ENCODE results near the gene SLC7A6. TPM values are rescaled to one million over a fixed set of nuclear protein-coding genes. Genes with fewer than 3 reads are reported as not detected.

The SLC7A6 gene
- total RNA-seq, 1 experiment from 2014 or later: 83.2 TPM

GRCh38 chr16:68232335-68232734, 32.0 kb upstream of the SLC7A6 start:
- Histone ChIP-seq H3K36me3 (ENCODE audit: insufficient read depth, low read length) (no peaks in the 10 kb centered on the region), H3K9me2 (replicated peaks; ENCODE audit: insufficient read depth, low read length) (no peaks in the 10 kb centered on the region), H3K27me3 (ENCODE audit: low read length) (no peaks in the 10 kb centered on the region), H3K4me1 (ENCODE audit: low read length) (peaks cover 33% of the 10 kb centered on the region), H3K27ac (ENCODE audit: low read length) (no peak overlapping the region), H3K9me3 (ENCODE audit: low read length) (no peaks in the 10 kb centered on the region), H3K9ac (ENCODE audit: low read length) (no peak overlapping the region), H3K4me2 (ENCODE audit: low read depth, low read length, poor library complexity, severe bottlenecking) (no peak overlapping the region), H2AFZ (ENCODE audit: low read length) (no peak overlapping the region), H3K4me3 (ENCODE audit: low read length) (no peak overlapping the region), H3K79me2 (ENCODE audit: low read length) (no peaks in the 10 kb centered on the region; the same call in 1 of the 2 replicates), H4K20me1 (ENCODE audit: insufficient read depth, low read depth, low read length) (no peaks in the 10 kb centered on the region)
- no peak for DNase-seq

- no peak overlapping the region for H3K9ac ChIP-seq (ENCODE audit: low read length)
- H4K20me1 ChIP-seq (ENCODE audit: insufficient read depth, low read depth, low read length): no peaks in the 10 kb centered on the region
- no peak overlapping the region for H3K4me3 ChIP-seq (ENCODE audit: low read length)
- no peaks in the 10 kb centered on the region; the same call in 1 of the 2 replicates for H3K79me2 ChIP-seq (ENCODE audit: low read length)
- no peak overlapping the region for H2AFZ ChIP-seq (ENCODE audit: low read length)
- H3K4me2 ChIP-seq (ENCODE audit: low read depth, low read length, poor library complexity, severe bottlenecking): no peak overlapping the region
- H3K27ac ChIP-seq (ENCODE audit: low read length): no peak overlapping the region
- no peaks in the 10 kb centered on the region for H3K9me2 ChIP-seq (replicated peaks; ENCODE audit: insufficient read depth, low read length)
- peaks cover 28% of the 10 kb centered on the region for H3K4me1 ChIP-seq (ENCODE audit: low read length)
- H3K9me3 ChIP-seq (ENCODE audit: low read length): no peaks in the 10 kb centered on the region
- no peaks in the 10 kb centered on the region for H3K36me3 ChIP-seq (ENCODE audit: insufficient read depth, low read length)
- no peaks in the 10 kb centered on the region for H3K27me3 ChIP-seq (ENCODE audit: low read length)
- no peak for DNase-seq
These were observed 31.1 kb upstream of the SLC7A6 start for GRCh38 chr16:68233085-68233834.

- Histone ChIP-seq H3K9me3 (ENCODE audit: low read length) (no peaks in the 10 kb centered on the region), H3K9me2 (replicated peaks; ENCODE audit: insufficient read depth, low read length) (no peaks in the 10 kb centered on the region), H3K27me3 (ENCODE audit: low read length) (no peaks in the 10 kb centered on the region), H3K4me2 (ENCODE audit: low read depth, low read length, poor library complexity, severe bottlenecking) (no peak overlapping the region), H3K79me2 (ENCODE audit: low read length) (no peaks in the 10 kb centered on the region), H2AFZ (ENCODE audit: low read length) (no peak overlapping the region), H3K4me3 (ENCODE audit: low read length) (no peak overlapping the region), H3K36me3 (ENCODE audit: insufficient read depth, low read length) (no peaks in the 10 kb centered on the region), H3K27ac (ENCODE audit: low read length) (no peak overlapping the region), H4K20me1 (ENCODE audit: insufficient read depth, low read depth, low read length) (no peaks in the 10 kb centered on the region), H3K9ac (ENCODE audit: low read length) (no peak overlapping the region), H3K4me1 (ENCODE audit: low read length) (peaks cover 22% of the 10 kb centered on the region)
- DNase-seq: no peak
These were observed 30.5 kb upstream of the SLC7A6 start for GRCh38 chr16:68233835-68234187.

GRCh38 chr16:68234188-68235107, 29.9 kb upstream of the SLC7A6 start:
- H3K4me2 ChIP-seq (ENCODE audit: low read depth, low read length, poor library complexity, severe bottlenecking): no peak overlapping the region
- H3K9me2 ChIP-seq (replicated peaks; ENCODE audit: insufficient read depth, low read length): no peaks in the 10 kb centered on the region
- DNase-seq: no peak
- no peaks in the 10 kb centered on the region for H3K27me3 ChIP-seq (ENCODE audit: low read length)
- H3K4me3 ChIP-seq (ENCODE audit: low read length): no peak overlapping the region
- H3K9me3 ChIP-seq (ENCODE audit: low read length): no peaks in the 10 kb centered on the region
- peaks cover 17% of the 10 kb centered on the region for H3K4me1 ChIP-seq (ENCODE audit: low read length)
- H3K79me2 ChIP-seq (ENCODE audit: low read length): no peaks in the 10 kb centered on the region
- H4K20me1 ChIP-seq (ENCODE audit: insufficient read depth, low read depth, low read length): no peaks in the 10 kb centered on the region
- H2AFZ ChIP-seq (ENCODE audit: low read length): no peak overlapping the region
- 0 out of 2 replicates have a peak overlapping the region, but pooled peaks have one; percentile 23 for H3K27ac ChIP-seq (ENCODE audit: low read length)
- no peaks in the 10 kb centered on the region for H3K36me3 ChIP-seq (ENCODE audit: insufficient read depth, low read length)
- no peak overlapping the region for H3K9ac ChIP-seq (ENCODE audit: low read length)

GRCh38 chr16:68235108-68235886, 29.0 kb upstream of the SLC7A6 start:
- Histone ChIP-seq H3K9ac (ENCODE audit: low read length) (no peak overlapping the region), H3K27me3 (ENCODE audit: low read length) (no peaks in the 10 kb centered on the region), H3K79me2 (ENCODE audit: low read length) (no peaks in the 10 kb centered on the region), H3K4me1 (ENCODE audit: low read length) (peaks cover 17% of the 10 kb centered on the region), H3K27ac (ENCODE audit: low read length) (no peak overlapping the region), H2AFZ (ENCODE audit: low read length) (no peak overlapping the region), H3K9me2 (replicated peaks; ENCODE audit: insufficient read depth, low read length) (no peaks in the 10 kb centered on the region), H4K20me1 (ENCODE audit: insufficient read depth, low read depth, low read length) (no peaks in the 10 kb centered on the region), H3K9me3 (ENCODE audit: low read length) (no peaks in the 10 kb centered on the region), H3K4me3 (ENCODE audit: low read length) (no peak overlapping the region), H3K4me2 (ENCODE audit: low read depth, low read length, poor library complexity, severe bottlenecking) (no peak overlapping the region), H3K36me3 (ENCODE audit: insufficient read depth, low read length) (no peaks in the 10 kb centered on the region)
- no peak for DNase-seq

GRCh38 chr16:68235887-68236136, 28.5 kb upstream of the SLC7A6 start, which contains the start of gene ESRP2:
Gene ESRP2 (minus strand): TSS chr16:68236127. CDS start chr16:68236045, 82 bp downstream.
- H3K27ac ChIP-seq (ENCODE audit: low read length): peak within 1 kb of the TSS; percentile 53; the same call in 1 of the 2 replicates
- H3K4me1 ChIP-seq (ENCODE audit: low read length): peaks cover 17% of the 10 kb centered on the region
- no peaks in the 10 kb centered on the region for H3K9me2 ChIP-seq (replicated peaks; ENCODE audit: insufficient read depth, low read length)
- no peaks in the 10 kb centered on the region for H3K79me2 ChIP-seq (ENCODE audit: low read length)
- no peaks in the 10 kb centered on the region for H4K20me1 ChIP-seq (ENCODE audit: insufficient read depth, low read depth, low read length)
- no peaks in the 10 kb centered on the region for H3K9me3 ChIP-seq (ENCODE audit: low read length)
- DNase-seq: no peak
- no peaks in the 10 kb centered on the region for H3K36me3 ChIP-seq (ENCODE audit: insufficient read depth, low read length)
- H3K4me3 ChIP-seq (ENCODE audit: low read length): peak within 1 kb of the TSS; percentile 77
- peak within 1 kb of the TSS; percentile 80 for H3K9ac ChIP-seq (ENCODE audit: low read length)
- peak within 1 kb of the TSS; percentile 91 for H3K4me2 ChIP-seq (ENCODE audit: low read depth, low read length, poor library complexity, severe bottlenecking)
- no peaks in the 10 kb centered on the region for H3K27me3 ChIP-seq (ENCODE audit: low read length)
- 0 out of 2 replicates have a peak within 1 kb of the TSS, but pooled peaks have one; percentile 51 for H2AFZ ChIP-seq (ENCODE audit: low read length)

GRCh38 chr16:68236137-68236825, 28.0 kb upstream of the SLC7A6 start:
- H3K9me3 ChIP-seq (ENCODE audit: low read length): no peaks in the 10 kb centered on the region
- no peaks in the 10 kb centered on the region for H3K27me3 ChIP-seq (ENCODE audit: low read length)
- H3K4me3 ChIP-seq (ENCODE audit: low read length): peak overlapping the region; percentile 77; the same call in 1 of the 2 replicates

More at GRCh38 chr16:68236137-68236825, 28.0 kb upstream of the SLC7A6 start:
- no peaks in the 10 kb centered on the region for H3K36me3 ChIP-seq (ENCODE audit: insufficient read depth, low read length)
- peak overlapping the region; percentile 91 for H3K4me2 ChIP-seq (ENCODE audit: low read depth, low read length, poor library complexity, severe bottlenecking)
- no peak overlapping the region for H2AFZ ChIP-seq (ENCODE audit: low read length)
- H3K9me2 ChIP-seq (replicated peaks; ENCODE audit: insufficient read depth, low read length): no peaks in the 10 kb centered on the region
- no peak for DNase-seq
- H3K79me2 ChIP-seq (ENCODE audit: low read length): no peaks in the 10 kb centered on the region
- H3K27ac ChIP-seq (ENCODE audit: low read length): peak overlapping the region; percentile 53; the same call in 1 of the 2 replicates
- peak overlapping the region; percentile 80 for H3K9ac ChIP-seq (ENCODE audit: low read length)
- no peaks in the 10 kb centered on the region for H4K20me1 ChIP-seq (ENCODE audit: insufficient read depth, low read depth, low read length)
- peaks cover 17% of the 10 kb centered on the region for H3K4me1 ChIP-seq (ENCODE audit: low read length)

Data from Karpas-422 (cell line).